Ascending aorta (tissue), 2 donors: Measurements from ENCODE around the gene CHD6. TPM values are rescaled to one million over a fixed set of nuclear protein-coding genes. Genes with fewer than 3 reads are reported as not detected.

ENCODE experiments used
- DNase-seq, 2 donors: peaks; one replicate each; pipeline ENCODE4 v3.0.0-alpha.2; 2019; ENCODE audit warnings: low spot score in 2 of 2
- H3K27ac ChIP-seq, 2 donors: fragments of 200-600 bp; sonication (generic); one replicate each; pipeline ENCODE4 v1.5.1; 2016 to 2017; ENCODE audit warnings: mild to moderate bottlenecking in 1 of 2
- H3K27me3 ChIP-seq: fragments of 200-600 bp; sonication (generic); one replicate; pipeline ENCODE4 v1.5.1; 2017
- H3K36me3 ChIP-seq, 2 donors: fragments of 200-600 bp; sonication (generic); one replicate each; pipeline ENCODE4 v1.5.1; 2016
- H3K4me1 ChIP-seq, 2 donors: fragments of 200-600 bp; sonication (generic); one replicate each; pipeline ENCODE4 v1.5.1; 2016 to 2017; ENCODE audit warnings: mild to moderate bottlenecking in 1 of 2
- H3K4me3 ChIP-seq, 2 donors: fragments of 200-600 bp; sonication (generic); one replicate each; pipeline ENCODE4 v1.5.1; 2016 to 2017; ENCODE audit warnings: mild to moderate bottlenecking in 1 of 2
- H3K9me3 ChIP-seq, 2 donors: fragments of 200-600 bp; sonication (generic); one replicate each; pipeline ENCODE4 v1.5.1; 2016
- CTCF ChIP-seq, 3 experiments: fragments of 200-600 bp in 2 of 3; fragments of 450-650 bp in 1 of 3; sonication (generic) in 2 of 3; IDR thresholded peaks; one replicate each; pipeline ENCODE4 v1.5.1; 2016 to 2019; ENCODE audit warnings: antibody characterized with exemption in 3 of 3, mild to moderate bottlenecking in 1 of 3, moderate library complexity in 1 of 3
- intact Hi-C: fragments of 100-400 bp; cut with DNase I; formaldehyde crosslinking; loops from one replicate; pipeline ENCODE4 v1.15.1; 2023
- total RNA-seq: library from RNA; depleted of rRNA; stranded (reverse); fragments of >200 nt; gene quantifications from one replicate; pipeline ENCODE4 v1.1.0, GENCODE V29; 2016

Gene CHD6
- total RNA-seq, 1 donor from 2014 or later: 42.9 TPM

GRCh38 chr20:41358230-41358629, 259.9 kb downstream of the CHD6 start:
- Histone ChIP-seq H3K36me3 (peaks cover 10 to 38% of the 10 kb centered on the region in 2 donors), H3K4me3 (no peak overlapping the region), H3K4me1 (no peaks in the 10 kb centered on the region), H3K27me3 (no peaks in the 10 kb centered on the region), H3K9me3 (no peaks in the 10 kb centered on the region), H3K27ac (no peak overlapping the region)
- DNase-seq: no peak
- no peak for TF ChIP-seq CTCF (IDR thresholded peaks at IDR 0.05)
- intact Hi-C loops: no loop called here

- no peak for DNase-seq
- TF ChIP-seq CTCF (IDR thresholded peaks at IDR 0.05): no peak
- Histone ChIP-seq H3K36me3 (peaks cover 10 to 43% of the 10 kb centered on the region in 2 donors), H3K27ac (no peak overlapping the region), H3K4me3 (no peak overlapping the region), H3K9me3 (no peaks in the 10 kb centered on the region), H3K27me3 (no peaks in the 10 kb centered on the region), H3K4me1 (no peaks in the 10 kb centered on the region)
- intact Hi-C loops: no loop called here
Observed at GRCh38 chr20:41357424-41358163, 260.6 kb downstream of the CHD6 start.

GRCh38 chr20:41356951-41357350, 261.2 kb downstream of the CHD6 start:
- no peaks in the 10 kb centered on the region for H3K4me1 ChIP-seq
- H3K27ac ChIP-seq: no peak overlapping the region
- intact Hi-C loops: no loop called here
- no peak for TF ChIP-seq CTCF (IDR thresholded peaks at IDR 0.05)
- H3K36me3 ChIP-seq: peaks cover 10 to 48% of the 10 kb centered on the region in 2 donors
- H3K9me3 ChIP-seq: no peaks in the 10 kb centered on the region
- DNase-seq: no peak
- no peaks in the 10 kb centered on the region for H3K27me3 ChIP-seq
- H3K4me3 ChIP-seq: no peak overlapping the region

GRCh38 chr20:41355598-41356203, 262.5 kb downstream of the CHD6 start:
- Histone ChIP-seq H3K4me3 (no peak overlapping the region), H3K27me3 (no peaks in the 10 kb centered on the region), H3K36me3 (peaks cover 10 to 54% of the 10 kb centered on the region in 2 donors), H3K4me1 (no peaks in the 10 kb centered on the region), H3K9me3 (no peaks in the 10 kb centered on the region), H3K27ac (no peak overlapping the region)
- no peak for TF ChIP-seq CTCF (IDR thresholded peaks at IDR 0.05)
- intact Hi-C loops: no loop called here
- DNase-seq: no peak

GRCh38 chr20:41355192-41355591, 263.0 kb downstream of the CHD6 start:
- Histone ChIP-seq H3K4me3 (no peak overlapping the region), H3K27me3 (no peaks in the 10 kb centered on the region), H3K36me3 (peaks cover 10 to 54% of the 10 kb centered on the region in 2 donors), H3K4me1 (no peaks in the 10 kb centered on the region), H3K9me3 (no peaks in the 10 kb centered on the region), H3K27ac (no peak overlapping the region)
- TF ChIP-seq CTCF (IDR thresholded peaks at IDR 0.05): no peak
- no peak for DNase-seq
- intact Hi-C loops: no loop called here
